HCT116 (cell line): ENCODE measurements around the gene MAP3K3. TPM values are rescaled to one million over a fixed set of nuclear protein-coding genes. Genes with fewer than 3 reads are reported as not detected.

Source experiments
- ATAC-seq: fragments of 200-7000 bp; cut with Tn5 transposase; 2 replicates; pipeline ENCODE4 v1.9.1; 2020; ENCODE audit warnings: mild to moderate bottlenecking, moderate library complexity
- BruUV-seq: library from RNA; stranded (reverse); fragments of 400-500 nt; replicated peaks from 2 replicates; lab custom pipeline; 2021; lab: Mats Ljungman, UMichigan
- CTCF ChIA-PET: fragments of 300-600 bp; sonication (Branson Sonifier 250); formaldehyde crosslinking; loops from one replicate; lab custom pipeline; 2021; ENCODE audit warnings: antibody characterized with exemption; lab: Charles Lee
- POLR2A ChIA-PET: fragments of 300-600, 350-600 bp; sonication (Branson Sonifier 250); formaldehyde crosslinking; loops from one replicate; lab custom pipeline; 2021; ENCODE audit warnings: antibody characterized with exemption; lab: Charles Lee
- RAD21 ChIA-PET, 2 experiments: fragments of 300-600 bp; sonication (Branson Sonifier 250); formaldehyde crosslinking; loops; one replicate each; lab custom pipeline; 2023; ENCODE audit warnings: low total read pairs in 2 of 2; ENCODE audit not compliant: uncharacterized antibody in 2 of 2, unreplicated experiment in 2 of 2, low non-redundant PET in 1 of 2; lab: Charles Lee
- DNase-seq: peaks from one replicate; pipeline ENCODE4 v3.0.0-alpha.2; 2010; ENCODE audit warnings: low read depth, low spot score
- H2AFZ ChIP-seq: fragments of 200-600 bp; shearing (Covaris generic), sonication (generic); 2 replicates; pipeline ENCODE4 v1.6.1; 2017; ENCODE audit warnings: low read depth, mixed run types, mixed read lengths, antibody characterized with exemption, low read length; ENCODE audit not compliant: poor library complexity, severe bottlenecking
- H3K27ac ChIP-seq: 2 replicates; pipeline ENCODE4 v1.5.1; 2012; ENCODE audit warnings: low read depth, low read length
- H3K27me3 ChIP-seq: fragments of 200-600 bp; sonication (generic); 2 replicates; pipeline ENCODE4 v1.6.1; 2016; ENCODE audit warnings: mixed run types, low read length, mixed read lengths; ENCODE audit not compliant: insufficient read depth
- H3K36me3 ChIP-seq, 2 experiments: fragments of 200-500 bp in 1 of 2; fragments of 200-600 bp in 1 of 2; sonication (Bioruptor generic) in 1 of 2; sonication (generic) in 1 of 2; 2 replicates each; pipeline versions ENCODE4 v1.5.1 to v1.6.1; 2014 to 2016; ENCODE audit warnings: low read length in 2 of 2, inconsistent platforms in 1 of 2, mixed read lengths in 1 of 2, mixed run types in 1 of 2; ENCODE audit not compliant: insufficient read depth in 2 of 2, control insufficient read depth in 1 of 2
- H3K4me1 ChIP-seq, 2 experiments: fragments of 200-600 bp in 1 of 2; sonication (generic) in 1 of 2; 2 replicates each; pipeline versions ENCODE4 v1.5.1 to v1.6.1; 2012 to 2017; ENCODE audit warnings: low read length in 2 of 2, inconsistent platforms in 1 of 2, mild to moderate bottlenecking in 1 of 2, mixed read lengths in 1 of 2, mixed run types in 1 of 2, moderate library complexity in 1 of 2; ENCODE audit not compliant: insufficient read depth in 2 of 2, control insufficient read depth in 1 of 2
- H3K4me2 ChIP-seq: fragments of 200-600 bp; sonication (generic); 2 replicates; pipeline ENCODE4 v1.6.1; 2017; ENCODE audit warnings: mixed run types, low read length, mixed read lengths
- H3K4me3 ChIP-seq, 2 experiments: fragments of 200-600 bp in 1 of 2; sonication (generic) in 1 of 2; replicated peaks in 1 of 2; 2 replicates each; pipeline ENCODE4 v1.5.1; 2011 to 2016; ENCODE audit warnings: low read length in 2 of 2, control low read depth in 1 of 2, low read depth in 1 of 2, mild to moderate bottlenecking in 1 of 2, mixed read lengths in 1 of 2, mixed run types in 1 of 2
- H3K79me2 ChIP-seq: fragments of 200-600 bp; sonication (generic); 2 replicates; pipeline ENCODE4 v1.6.1; 2017; ENCODE audit warnings: mild to moderate bottlenecking, mixed run types, low read length, moderate library complexity, mixed read lengths; ENCODE audit not compliant: insufficient read depth
- H3K9ac ChIP-seq: fragments of 200-600 bp; sonication (generic); 2 replicates; pipeline ENCODE4 v1.6.1; 2016; ENCODE audit warnings: low read length, mixed read lengths
- H3K9me2 ChIP-seq: fragments of 200-600 bp; sonication (generic), shearing (Covaris generic); 2 replicates; pipeline ENCODE4 v1.6.1; 2017; ENCODE audit warnings: mixed run types, mild to moderate bottlenecking, moderate library complexity; ENCODE audit not compliant: insufficient read depth
- H3K9me3 ChIP-seq, 2 experiments: fragments of 200-500 bp in 1 of 2; fragments of 200-600 bp in 1 of 2; sonication (Bioruptor generic) in 1 of 2; sonication (generic) in 1 of 2; 2 replicates each; pipeline ENCODE4 v1.6.1; 2014 to 2017; ENCODE audit warnings: low read length in 2 of 2, mixed read lengths in 2 of 2, inconsistent platforms in 1 of 2, low read depth in 1 of 2, mild to moderate bottlenecking in 1 of 2, mixed run types in 1 of 2, moderate library complexity in 1 of 2; ENCODE audit not compliant: control insufficient read depth in 1 of 2, insufficient read depth in 1 of 2
- H4K20me1 ChIP-seq: fragments of 200-600 bp; sonication (generic), shearing (Covaris generic); 2 replicates; pipeline ENCODE4 v1.6.1; 2017; ENCODE audit warnings: mixed run types, mild to moderate bottlenecking, moderate library complexity; ENCODE audit not compliant: insufficient read depth
- ATF3 ChIP-seq: IDR thresholded peaks from 2 replicates; pipeline ENCODE4 v1.6.1; 2012
- CTCF ChIP-seq, 3 experiments: fragments of 200-600 bp in 1 of 3; sonication (generic) in 1 of 3; IDR thresholded peaks in 2 of 3; conservative IDR thresholded peaks in 1 of 3; 2 replicates each; pipeline ENCODE4 v1.5.1; 2012 to 2017; ENCODE audit warnings: low read depth in 2 of 3, low read length in 2 of 3, antibody characterized with exemption in 1 of 3, borderline replicate concordance in 1 of 3, control low read depth in 1 of 3, mild to moderate bottlenecking in 1 of 3, mixed read lengths in 1 of 3, mixed run types in 1 of 3, moderate library complexity in 1 of 3; ENCODE audit not compliant: insufficient read depth in 1 of 3
- FOSL1 ChIP-seq: IDR thresholded peaks from 2 replicates; pipeline ENCODE4 v1.6.1; 2012; ENCODE audit warnings: low read depth
- RAD21 ChIP-seq: IDR thresholded peaks from 2 replicates; pipeline ENCODE4 v1.6.1; 2012; ENCODE audit warnings: low read depth, mild to moderate bottlenecking
- ZFX ChIP-seq: fragments of 450-650 bp; IDR thresholded peaks from 2 replicates; pipeline ENCODE4 v1.6.1; 2017
- ZNF274 ChIP-seq: fragments of 200-500 bp; sonication (Bioruptor generic); IDR thresholded peaks from 2 replicates; pipeline ENCODE4 v1.6.1; 2014; ENCODE audit warnings: mild to moderate bottlenecking, low read depth, low read length, inconsistent platforms
- intact Hi-C: fragments of 100-400 bp; cut with micrococcal nuclease; formaldehyde crosslinking; loops from 2 replicates; pipeline ENCODE4 v1.10.0; 2022
- total RNA-seq: library from RNA; stranded (reverse); gene quantifications from one replicate; pipeline ENCODE4 v1.2.1, GENCODE V29; 2021; ENCODE audit not compliant: unreplicated experiment

MAP3K3 gene
- total RNA-seq, 1 experiment from 2014 or later: 18.5 TPM

DNA sequence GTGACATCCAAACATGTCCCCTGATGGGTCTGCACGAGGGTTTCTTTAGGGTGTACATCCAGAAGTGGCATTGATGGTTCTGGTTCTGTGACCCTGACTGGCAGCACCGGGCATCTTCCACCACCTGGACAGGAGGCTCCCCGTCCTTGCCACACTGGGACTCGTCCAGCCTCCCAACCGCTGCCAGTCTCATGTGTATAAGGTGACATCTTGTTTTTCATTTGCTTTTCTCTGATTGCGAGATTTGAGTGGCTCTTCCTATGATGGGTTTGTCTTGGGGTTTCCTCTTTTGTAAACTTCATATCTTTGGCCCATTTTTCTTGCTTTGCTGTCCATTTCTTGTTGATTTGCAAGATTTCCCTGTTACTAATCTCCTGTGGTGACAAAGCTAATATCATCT is 86.9 kb downstream of the MAP3K3 start:
- Histone ChIP-seq H4K20me1 (no peaks in the 10 kb centered on the region), H3K9ac (no peak overlapping the region), H3K27ac (no peak overlapping the region), H3K4me2 (no peak overlapping the region), H3K27me3 (no peaks in the 10 kb centered on the region), H3K79me2 (no peaks in the 10 kb centered on the region), H3K9me2 (no peaks in the 10 kb centered on the region), H3K4me1 (no peaks in the 10 kb centered on the region), H2AFZ (no peak overlapping the region), H3K36me3 (peaks cover 0 to 19% of the 10 kb centered on the region in 2 experiments; a peak in 1 of 4 replicates), H3K9me3 (no peaks in the 10 kb centered on the region), H3K4me3 (no peak overlapping the region)
- no TSS peak for BruUV-seq
- TF ChIP-seq ATF3: no peak
- TF ChIP-seq FOSL1: no peak
- TF ChIP-seq ZFX: no peak
- no peak for TF ChIP-seq RAD21
- no peak for TF ChIP-seq ZNF274
- POLR2A ChIA-PET: no interaction called here
- no peak for DNase-seq
- ATAC-seq: no peak
- CTCF ChIA-PET: interaction anchor here (1.6 kb wide), 1 partner anchor 12 kb away, joined by 5 read pairs; no protein-coding TSS in a partner anchor
- RAD21 ChIA-PET: no interaction called here
- intact Hi-C loops: no loop called here

DNA sequence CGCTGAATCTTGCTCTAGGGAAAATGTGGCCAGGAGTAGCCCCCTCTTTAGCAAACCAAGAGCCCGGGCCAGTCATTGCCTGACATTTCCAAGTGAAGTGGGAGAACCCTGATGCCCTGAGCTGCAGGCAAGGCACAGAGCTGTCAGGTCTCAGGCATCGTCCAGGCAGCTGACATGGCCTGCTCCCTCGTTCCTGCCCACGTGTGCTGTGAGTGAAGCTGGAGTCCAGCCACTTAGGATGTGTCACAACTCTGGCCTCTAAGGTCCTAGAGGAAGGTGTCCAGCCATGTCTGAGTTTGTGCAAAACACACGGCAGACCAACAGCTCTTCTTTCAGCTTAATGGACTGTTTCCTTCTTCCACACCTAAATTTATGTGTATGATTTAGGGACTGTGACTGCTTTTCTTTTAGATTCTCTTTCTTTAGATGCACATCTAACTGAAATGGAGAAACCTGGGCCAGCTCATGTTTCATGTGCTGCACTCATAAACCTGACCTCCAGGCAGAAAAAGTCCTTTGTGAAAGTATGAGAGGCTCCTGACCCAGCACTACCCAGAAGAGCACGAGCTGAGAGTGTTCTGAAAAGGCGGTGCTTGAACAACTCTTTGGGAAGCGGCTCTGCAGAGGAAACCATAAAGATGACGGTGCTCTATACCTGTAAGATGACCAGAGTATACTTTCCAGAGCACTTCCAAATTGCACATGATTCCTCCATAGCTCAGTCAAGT is 92.5 kb downstream of the MAP3K3 start:
- H3K79me2 ChIP-seq: no peaks in the 10 kb centered on the region
- no peaks in the 10 kb centered on the region for H4K20me1 ChIP-seq
- H3K9ac ChIP-seq: no peak overlapping the region
- TF ChIP-seq CTCF (IDR thresholded peaks at IDR 0.05 in 2 of 3, conservative IDR thresholded peaks at IDR 0.05 in 1 of 3; ENCODE audit: borderline replicate concordance in 1 of 3, insufficient read depth in 1 of 3, low read depth in 2 of 3, low read length in 2 of 3): no peak
- ChIA-PET CTCF (interaction anchor here (2.0 kb wide), 1 partner anchor 289 kb away, joined by 8 read pairs; no protein-coding TSS in a partner anchor), RAD21 (no interaction called here), POLR2A (no interaction called here)
- peaks cover 5 to 9% of the 10 kb centered on the region in 2 experiments; a peak in 1 of 4 replicates for H3K36me3 ChIP-seq
- intact Hi-C loops: no loop called here
- H3K4me1 ChIP-seq: no peaks in the 10 kb centered on the region
- ATAC-seq (no peak), DNase-seq (no peak)
- no peak overlapping the region for H3K4me2 ChIP-seq
- no peak overlapping the region for H2AFZ ChIP-seq
- no peak overlapping the region for H3K27ac ChIP-seq
- H3K27me3 ChIP-seq: no peaks in the 10 kb centered on the region
- no peaks in the 10 kb centered on the region for H3K9me2 ChIP-seq
- no peaks in the 10 kb centered on the region for H3K9me3 ChIP-seq
- H3K4me3 ChIP-seq: no peak overlapping the region
- no TSS peak for BruUV-seq
